ENCODE results near the gene GPX2. TPM values are rescaled to one million over a fixed set of nuclear protein-coding genes. Genes with fewer than 3 reads are reported as not detected.

GPX2 gene
- total RNA-seq, 1 donor from 2014 or later = 77.3 TPM

GRCh38 chr14:64951724-64952123, 9.2 kb upstream of the GPX2 start:
- DNase-seq (ENCODE audit: extremely low spot score in 2 of 2) = no peak
- intact Hi-C loops (cut with DNase I) = no loop called here
- TF ChIP-seq POLR2AphosphoS5 (IDR thresholded peaks at IDR 0.05; ENCODE audit: insufficient read depth in 1 of 2, low read depth in 1 of 2) (no peak), POLR2A (IDR thresholded peaks at IDR 0.05) (no peak)
- TF ChIP-seq, protein P1, sequence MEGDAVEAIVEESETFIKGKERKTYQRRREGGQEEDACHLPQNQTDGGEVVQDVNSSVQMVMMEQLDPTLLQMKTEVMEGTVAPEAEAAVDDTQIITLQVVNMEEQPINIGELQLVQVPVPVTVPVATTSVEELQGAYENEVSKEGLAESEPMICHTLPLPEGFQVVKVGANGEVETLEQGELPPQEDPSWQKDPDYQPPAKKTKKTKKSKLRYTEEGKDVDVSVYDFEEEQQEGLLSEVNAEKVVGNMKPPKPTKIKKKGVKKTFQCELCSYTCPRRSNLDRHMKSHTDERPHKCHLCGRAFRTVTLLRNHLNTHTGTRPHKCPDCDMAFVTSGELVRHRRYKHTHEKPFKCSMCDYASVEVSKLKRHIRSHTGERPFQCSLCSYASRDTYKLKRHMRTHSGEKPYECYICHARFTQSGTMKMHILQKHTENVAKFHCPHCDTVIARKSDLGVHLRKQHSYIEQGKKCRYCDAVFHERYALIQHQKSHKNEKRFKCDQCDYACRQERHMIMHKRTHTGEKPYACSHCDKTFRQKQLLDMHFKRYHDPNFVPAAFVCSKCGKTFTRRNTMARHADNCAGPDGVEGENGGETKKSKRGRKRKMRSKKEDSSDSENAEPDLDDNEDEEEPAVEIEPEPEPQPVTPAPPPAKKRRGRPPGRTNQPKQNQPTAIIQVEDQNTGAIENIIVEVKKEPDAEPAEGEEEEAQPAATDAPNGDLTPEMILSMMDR (IDR thresholded peaks at IDR 0.05) = no peak
- Histone ChIP-seq H3K4me3 (no peak overlapping the region), H3K36me3 (peaks cover 0 to 13% of the 10 kb centered on the region in 2 donors), H3K4me1 (no peaks in the 10 kb centered on the region), H3K27ac (no peak overlapping the region), H3K9me3 (no peaks in the 10 kb centered on the region), H3K27me3 (no peaks in the 10 kb centered on the region)

- intact Hi-C loops (cut with DNase I) = no loop called here
These were observed 8.7 kb upstream of the GPX2 start for GRCh38 chr14:64951291-64951690.

GRCh38 chr14:64950889-64951288, 8.3 kb upstream of the GPX2 start:
- Histone ChIP-seq H3K27me3 (no peaks in the 10 kb centered on the region), H3K27ac (no peak overlapping the region), H3K36me3 (peaks cover 0 to 13% of the 10 kb centered on the region in 2 donors), H3K4me1 (no peaks in the 10 kb centered on the region), H3K9me3 (no peaks in the 10 kb centered on the region), H3K4me3 (no peak overlapping the region)
- intact Hi-C loops (cut with DNase I) = no loop called here
- DNase-seq (ENCODE audit: extremely low spot score in 2 of 2) = no peak
- TF ChIP-seq, protein P1 (IDR thresholded peaks at IDR 0.05) = no peak
- TF ChIP-seq POLR2AphosphoS5 (IDR thresholded peaks at IDR 0.05; ENCODE audit: insufficient read depth in 1 of 2, low read depth in 1 of 2) = no peak
- no peak for TF ChIP-seq POLR2A (IDR thresholded peaks at IDR 0.05)

More at GRCh38 chr14:64951291-64951690, 8.7 kb upstream of the GPX2 start:
- Histone ChIP-seq H3K27ac (no peak overlapping the region), H3K27me3 (no peaks in the 10 kb centered on the region), H3K4me1 (no peaks in the 10 kb centered on the region), H3K9me3 (no peaks in the 10 kb centered on the region), H3K4me3 (no peak overlapping the region), H3K36me3 (peaks cover 0 to 13% of the 10 kb centered on the region in 2 donors)
- DNase-seq (ENCODE audit: extremely low spot score in 2 of 2) = no peak
- TF ChIP-seq POLR2AphosphoS5 (IDR thresholded peaks at IDR 0.05; ENCODE audit: insufficient read depth in 1 of 2, low read depth in 1 of 2) (no peak), POLR2A (IDR thresholded peaks at IDR 0.05) (no peak)
- TF ChIP-seq, protein P1 (IDR thresholded peaks at IDR 0.05) = no peak

- Histone ChIP-seq H3K4me3 (no peak overlapping the region), H3K9me3 (no peaks in the 10 kb centered on the region), H3K27me3 (no peaks in the 10 kb centered on the region), H3K36me3 (peaks cover 0 to 13% of the 10 kb centered on the region in 2 donors), H3K4me1 (peaks cover 4% of the 10 kb centered on the region), H3K27ac (no peak overlapping the region)
- DNase-seq (ENCODE audit: extremely low spot score in 2 of 2) = no peak
- TF ChIP-seq POLR2AphosphoS5 (IDR thresholded peaks at IDR 0.05; ENCODE audit: insufficient read depth in 1 of 2, low read depth in 1 of 2) (no peak), POLR2A (IDR thresholded peaks at IDR 0.05) (no peak)
- TF ChIP-seq, protein P1 (IDR thresholded peaks at IDR 0.05) = no peak
- intact Hi-C loops (cut with DNase I) = no loop called here
These were observed 6.2 kb upstream of the GPX2 start for GRCh38 chr14:64948612-64949210.
